K562 (cell line): ENCODE data around the gene TIMP1. TPM values are rescaled to one million over a fixed set of nuclear protein-coding genes. Genes with fewer than 3 reads are reported as not detected.

Experiments used
- ARID1B ChIP-seq: fragments of 450-650 bp; IDR thresholded peaks from 2 replicates; pipeline ENCODE4 v1.6.1; 2016; ENCODE audit warnings: antibody characterized with exemption, mild to moderate bottlenecking, inconsistent platforms
- DPF2 ChIP-seq: fragments of 450-650 bp; IDR thresholded peaks from 2 replicates; pipeline ENCODE4 v1.6.1; 2016
- EP300 ChIP-seq: IDR thresholded peaks from 2 replicates; pipeline ENCODE4 v1.6.1; 2012; ENCODE audit warnings: low read length, improper control_type of control experiment
- ETV5 ChIP-seq: sonication (generic); formaldehyde crosslinking; IDR thresholded peaks from 2 replicates; pipeline ENCODE4 v1.4.0; 2020; ENCODE audit warnings: low read depth, mild to moderate bottlenecking, missing genetic modification reagents
- GABPA ChIP-seq: fragments of 200-800 bp; sonication (Bioruptor generic); conservative IDR thresholded peaks from 2 replicates; pipeline ENCODE4 v1.6.1; 2016; ENCODE audit warnings: low read depth, missing genetic modification characterization, missing compliant biosample characterization
- HNRNPH1 ChIP-seq: fragments of 200-400 bp; formaldehyde crosslinking; optimal IDR thresholded peaks from 2 replicates; pipeline ENCODE3; 2017; ENCODE audit warnings: low read depth, mild to moderate bottlenecking, low read length, moderate library complexity
- KDM1A ChIP-seq, 2 experiments: fragments of 450-650 bp; IDR thresholded peaks; 2 replicates each; pipeline ENCODE4 v1.6.1; 2016; ENCODE audit warnings: mild to moderate bottlenecking in 2 of 2
- MAFG ChIP-seq: fragments of 450-650 bp; conservative IDR thresholded peaks from 2 replicates; pipeline ENCODE4 v1.6.1; 2016; ENCODE audit warnings: missing genetic modification characterization, missing compliant biosample characterization
- NONO ChIP-seq, 2 experiments: fragments of 200-400 bp in 1 of 2; fragments of 450-650 bp in 1 of 2; formaldehyde crosslinking in 1 of 2; IDR thresholded peaks; 2 replicates each; pipeline ENCODE4 v1.6.1; 2017; ENCODE audit warnings: low read depth in 2 of 2, mild to moderate bottlenecking in 2 of 2, moderate library complexity in 2 of 2, low read length in 1 of 2
- ZC3H8 ChIP-seq: fragments of 450-650 bp; IDR thresholded peaks from 2 replicates; pipeline ENCODE4 v1.6.1; 2017
- ZNF263 ChIP-seq: sonication (generic); formaldehyde crosslinking; IDR thresholded peaks from 2 replicates; pipeline ENCODE4 v1.8.0; 2022; ENCODE audit warnings: mild to moderate bottlenecking, missing genetic modification reagents, borderline replicate concordance
- ZNF316 ChIP-seq: fragments of 450-650 bp; IDR thresholded peaks from 2 replicates; pipeline ENCODE4 v1.6.1; 2016
- ZNF512 ChIP-seq: IDR thresholded peaks from 2 replicates; pipeline ENCODE4 v1.6.1; 2016; ENCODE audit warnings: missing genetic modification characterization, missing compliant biosample characterization
- ZNF57 ChIP-seq: fragments of 450-650 bp; formaldehyde crosslinking; IDR thresholded peaks from 2 replicates; pipeline ENCODE4 v1.4.0; 2020; ENCODE audit warnings: mild to moderate bottlenecking, moderate library complexity
- ZNF717 ChIP-seq: fragments of 250-450 bp; sonication (Bioruptor Pico); IDR thresholded peaks from 2 replicates; pipeline ENCODE4 v1.5.0; 2021
- polyA plus RNA-seq, 8 experiments: library from polyadenylated mRNA; depleted of rRNA in 4 of 8; stranded (reverse) in 5 of 8; unstranded in 3 of 8; fragments of >200 nt; fragmentation: Nextera tagmentation in 2 of 8; fragmentation: Illumina TruSeq in 1 of 8; extraction: Ambion mirVana in 2 of 8; extraction: Trizol in 1 of 8; gene quantifications; 2 replicates each; pipeline versions ENCODE4 v1.2.1 to v1.2.3, GENCODE V29; 2011 to 2014; ENCODE audit warnings: inconsistent platforms in 1 of 8, missing spikeins in 1 of 8
- total RNA-seq, 7 experiments: library from RNA; depleted of rRNA in 6 of 7; stranded (reverse); fragments of >200 nt in 6 of 7; fragmentation: Illumina TruSeq in 2 of 7; extraction: Trizol in 2 of 7; gene quantifications; 2 replicates each; pipeline versions ENCODE4 v1.2.1 to v1.2.3, GENCODE V29; 2011 to 2021; ENCODE audit warnings: low replicate concordance in 1 of 7
- TF ChIP-seq, protein P1 (sequence below): sonication (generic); formaldehyde crosslinking; IDR thresholded peaks from 2 replicates; pipeline ENCODE4 v1.8.0; 2022; ENCODE audit warnings: missing genetic modification reagents, mild to moderate bottlenecking, moderate library complexity, borderline replicate concordance
- TF ChIP-seq, protein P2 (sequence below): fragments of 450-650 bp; IDR thresholded peaks from 2 replicates; pipeline ENCODE4 v1.6.1; 2018; ENCODE audit not compliant: partially characterized antibody
- TF ChIP-seq, protein P3 (sequence below): fragments of 450-650 bp; IDR thresholded peaks from 2 replicates; pipeline ENCODE4 v1.6.1; 2017; ENCODE audit warnings: antibody characterized with exemption

Gene TIMP1
- total and polyA plus RNA-seq, 9 of the 15 experiments (the other 6 are each of a cell fraction or from before 2014, with no cell fraction given), result 115 to 699 (median 273) TPM

- TF ChIP-seq, protein P1, sequence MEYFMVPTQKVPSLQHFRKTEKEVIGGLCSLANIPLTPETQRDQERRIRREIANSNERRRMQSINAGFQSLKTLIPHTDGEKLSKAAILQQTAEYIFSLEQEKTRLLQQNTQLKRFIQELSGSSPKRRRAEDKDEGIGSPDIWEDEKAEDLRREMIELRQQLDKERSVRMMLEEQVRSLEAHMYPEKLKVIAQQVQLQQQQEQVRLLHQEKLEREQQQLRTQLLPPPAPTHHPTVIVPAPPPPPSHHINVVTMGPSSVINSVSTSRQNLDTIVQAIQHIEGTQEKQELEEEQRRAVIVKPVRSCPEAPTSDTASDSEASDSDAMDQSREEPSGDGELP (CRISPR knock-in tag), result peak; percentile 92
- TF ChIP-seq EP300 (peak; percentile 27; the same call in 1 of the 2 replicates), ZNF717 (CRISPR knock-in tag) (no peak), ETV5 (CRISPR knock-in tag) (peak; percentile 64), DPF2 (peak; percentile 48), ARID1B (peak; percentile 49; the same call in 1 of the 2 replicates), ZNF263 (CRISPR knock-in tag) (peak; percentile 73; the same call in 1 of the 2 replicates), ZC3H8 (no peak), HNRNPH1 (no peak), NONO (IDR thresholded peaks at IDR 0.05; ENCODE audit: low read depth in 2 of 2, low read length in 1 of 2) (no peak), ZNF57 (no peak), ZNF316 (peak; percentile 70), ZNF512 (tag) (0 out of 2 replicates have a peak, but pooled peaks have one; percentile 35), MAFG (tag) (peak; percentile 74), KDM1A (IDR thresholded peaks at IDR 0.05) (peak in 1 of 2 experiments; percentile 50; a peak in 1 of 4 replicates), GABPA (tag) (peak; percentile 54)
- TF ChIP-seq, protein P2, sequence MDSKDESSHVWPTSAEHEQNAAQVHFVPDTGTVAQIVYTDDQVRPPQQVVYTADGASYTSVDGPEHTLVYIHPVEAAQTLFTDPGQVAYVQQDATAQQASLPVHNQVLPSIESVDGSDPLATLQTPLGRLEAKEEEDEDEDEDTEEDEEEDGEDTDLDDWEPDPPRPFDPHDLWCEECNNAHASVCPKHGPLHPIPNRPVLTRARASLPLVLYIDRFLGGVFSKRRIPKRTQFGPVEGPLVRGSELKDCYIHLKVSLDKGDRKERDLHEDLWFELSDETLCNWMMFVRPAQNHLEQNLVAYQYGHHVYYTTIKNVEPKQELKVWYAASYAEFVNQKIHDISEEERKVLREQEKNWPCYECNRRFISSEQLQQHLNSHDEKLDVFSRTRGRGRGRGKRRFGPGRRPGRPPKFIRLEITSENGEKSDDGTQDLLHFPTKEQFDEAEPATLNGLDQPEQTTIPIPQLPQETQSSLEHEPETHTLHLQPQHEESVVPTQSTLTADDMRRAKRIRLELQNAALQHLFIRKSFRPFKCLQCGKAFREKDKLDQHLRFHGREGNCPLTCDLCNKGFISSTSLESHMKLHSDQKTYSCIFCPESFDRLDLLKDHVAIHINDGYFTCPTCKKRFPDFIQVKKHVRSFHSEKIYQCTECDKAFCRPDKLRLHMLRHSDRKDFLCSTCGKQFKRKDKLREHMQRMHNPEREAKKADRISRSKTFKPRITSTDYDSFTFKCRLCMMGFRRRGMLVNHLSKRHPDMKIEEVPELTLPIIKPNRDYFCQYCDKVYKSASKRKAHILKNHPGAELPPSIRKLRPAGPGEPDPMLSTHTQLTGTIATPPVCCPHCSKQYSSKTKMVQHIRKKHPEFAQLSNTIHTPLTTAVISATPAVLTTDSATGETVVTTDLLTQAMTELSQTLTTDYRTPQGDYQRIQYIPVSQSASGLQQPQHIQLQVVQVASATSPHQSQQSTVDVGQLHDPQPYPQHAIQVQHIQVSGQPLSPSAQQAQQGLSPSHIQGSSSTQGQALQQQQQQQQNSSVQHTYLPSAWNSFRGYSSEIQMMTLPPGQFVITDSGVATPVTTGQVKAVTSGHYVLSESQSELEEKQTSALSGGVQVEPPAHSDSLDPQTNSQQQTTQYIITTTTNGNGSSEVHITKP, result no peak
- TF ChIP-seq, protein P3, sequence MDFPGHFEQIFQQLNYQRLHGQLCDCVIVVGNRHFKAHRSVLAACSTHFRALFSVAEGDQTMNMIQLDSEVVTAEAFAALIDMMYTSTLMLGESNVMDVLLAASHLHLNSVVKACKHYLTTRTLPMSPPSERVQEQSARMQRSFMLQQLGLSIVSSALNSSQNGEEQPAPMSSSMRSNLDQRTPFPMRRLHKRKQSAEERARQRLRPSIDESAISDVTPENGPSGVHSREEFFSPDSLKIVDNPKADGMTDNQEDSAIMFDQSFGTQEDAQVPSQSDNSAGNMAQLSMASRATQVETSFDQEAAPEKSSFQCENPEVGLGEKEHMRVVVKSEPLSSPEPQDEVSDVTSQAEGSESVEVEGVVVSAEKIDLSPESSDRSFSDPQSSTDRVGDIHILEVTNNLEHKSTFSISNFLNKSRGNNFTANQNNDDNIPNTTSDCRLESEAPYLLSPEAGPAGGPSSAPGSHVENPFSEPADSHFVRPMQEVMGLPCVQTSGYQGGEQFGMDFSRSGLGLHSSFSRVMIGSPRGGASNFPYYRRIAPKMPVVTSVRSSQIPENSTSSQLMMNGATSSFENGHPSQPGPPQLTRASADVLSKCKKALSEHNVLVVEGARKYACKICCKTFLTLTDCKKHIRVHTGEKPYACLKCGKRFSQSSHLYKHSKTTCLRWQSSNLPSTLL, result no peak
These were observed 26.0 kb downstream of the TIMP1 start (continued) for GRCh38 chrX:47608130-47608810.
